Measurements from ENCODE around the gene KCNIP1.
"Not testable (repeated sequence)": the region's sequence is repeated elsewhere in the genome, so short reads cannot be mapped to it uniquely, and the experiment has no call there.

Gene KCNIP1

DNA sequence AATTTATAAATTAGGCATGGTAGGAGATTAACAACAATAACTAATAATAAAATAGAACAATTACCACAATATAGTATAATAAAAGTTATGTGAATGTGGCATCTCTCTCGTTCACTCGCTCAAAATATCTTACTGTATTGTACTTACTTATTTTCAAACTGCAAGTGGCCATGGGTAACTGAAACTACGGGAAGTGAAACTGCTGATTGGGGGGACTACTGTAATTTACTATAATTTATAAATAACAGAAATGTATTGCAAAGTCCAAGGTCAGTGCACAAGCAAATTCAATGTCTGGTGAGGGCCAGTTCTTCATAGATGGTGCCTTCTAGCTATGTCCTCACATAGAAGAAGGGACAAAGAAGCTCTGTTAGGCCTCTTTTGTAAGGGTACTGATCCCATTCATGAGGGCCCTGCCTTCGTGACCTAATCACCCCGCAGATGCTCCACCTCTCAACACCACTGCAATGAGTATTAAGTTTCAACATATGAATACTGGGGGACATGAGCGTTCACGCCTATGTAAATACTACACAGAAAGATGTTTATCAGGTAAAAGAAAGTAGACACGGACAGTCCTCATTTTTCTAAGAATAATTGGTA, 39.0 kb downstream of the KCNIP1 start:
- Mint-ChIP-seq H3K4me1 (peaks cover 2% of the 10 kb centered on the region), H3K27ac (no peak overlapping the region), H3K36me3 (peaks cover 2% of the 10 kb centered on the region), H3K4me3 (no peak overlapping the region), H3K27me3 (peaks cover 10% of the 10 kb centered on the region), H3K9me3 (peaks cover 12% of the 10 kb centered on the region)
- DNase-seq (ENCODE audit: low spot score in 2 of 2), result no peak
- ATAC-seq (ENCODE audit: low read depth), result no peak

GRCh38 chr5:170545313-170545712, 41.5 kb downstream of the KCNIP1 start:
- H3K4me3 Mint-ChIP-seq, result no peak overlapping the region
- ATAC-seq (ENCODE audit: low read depth), result no peak
- H3K27me3 Mint-ChIP-seq, result peaks cover 3% of the 10 kb centered on the region
- H3K27ac Mint-ChIP-seq, result no peak overlapping the region
- peaks cover 2% of the 10 kb centered on the region for H3K36me3 Mint-ChIP-seq
- peaks cover 12% of the 10 kb centered on the region for H3K9me3 Mint-ChIP-seq
- H3K4me1 Mint-ChIP-seq, result no peaks in the 10 kb centered on the region
- DNase-seq (ENCODE audit: low spot score in 2 of 2), result no peak

DNA sequence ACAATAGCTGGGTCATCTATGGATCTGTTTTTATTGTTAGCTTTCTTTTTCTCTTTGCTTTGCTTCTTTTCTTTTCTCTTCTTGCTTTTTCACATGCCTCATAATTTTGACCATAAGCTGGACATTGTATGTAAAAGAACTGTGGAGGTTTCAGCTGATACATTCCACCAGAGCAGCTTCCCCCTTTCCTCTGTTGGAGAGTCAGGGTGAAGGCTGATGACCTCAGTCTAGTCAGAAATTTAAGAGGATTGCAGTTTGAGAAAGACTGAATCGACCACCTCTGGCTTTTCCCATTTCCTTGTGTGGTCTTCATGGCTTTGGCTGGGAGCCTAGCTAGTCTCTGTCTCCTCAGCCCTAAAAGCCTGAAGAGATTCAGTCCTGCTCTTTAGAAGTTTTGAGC, 42.0 kb downstream of the KCNIP1 start:
- no peak overlapping the region for H3K27ac Mint-ChIP-seq
- H3K9me3 Mint-ChIP-seq, result peaks cover 12% of the 10 kb centered on the region
- no peak for ATAC-seq (ENCODE audit: low read depth)
- peaks cover 2% of the 10 kb centered on the region for H3K36me3 Mint-ChIP-seq
- peaks cover 3% of the 10 kb centered on the region for H3K27me3 Mint-ChIP-seq
- DNase-seq (ENCODE audit: low spot score in 2 of 2), result no peak
- no peaks in the 10 kb centered on the region for H3K4me1 Mint-ChIP-seq
- no peak overlapping the region for H3K4me3 Mint-ChIP-seq

GRCh38 chr5:170546282-170546681, 42.5 kb downstream of the KCNIP1 start:
- Mint-ChIP-seq H3K4me1 (no peaks in the 10 kb centered on the region), H3K27me3 (peaks cover 3% of the 10 kb centered on the region), H3K4me3 (no peak overlapping the region), H3K27ac (no peak overlapping the region), H3K9me3 (peaks cover 12% of the 10 kb centered on the region), H3K36me3 (peaks cover 2% of the 10 kb centered on the region)
- no peak for ATAC-seq (ENCODE audit: low read depth)
- no peak for DNase-seq (ENCODE audit: low spot score in 2 of 2)

GRCh38 chr5:170550382-170550781, 46.6 kb downstream of the KCNIP1 start:
- H3K27ac Mint-ChIP-seq; H3K4me3 Mint-ChIP-seq; H3K27me3 Mint-ChIP-seq; H3K9me3 Mint-ChIP-seq; H3K36me3 Mint-ChIP-seq; ATAC-seq (ENCODE audit: low read depth); H3K4me1 Mint-ChIP-seq; DNase-seq (ENCODE audit: low spot score in 2 of 2): not testable (repeated sequence)

DNA sequence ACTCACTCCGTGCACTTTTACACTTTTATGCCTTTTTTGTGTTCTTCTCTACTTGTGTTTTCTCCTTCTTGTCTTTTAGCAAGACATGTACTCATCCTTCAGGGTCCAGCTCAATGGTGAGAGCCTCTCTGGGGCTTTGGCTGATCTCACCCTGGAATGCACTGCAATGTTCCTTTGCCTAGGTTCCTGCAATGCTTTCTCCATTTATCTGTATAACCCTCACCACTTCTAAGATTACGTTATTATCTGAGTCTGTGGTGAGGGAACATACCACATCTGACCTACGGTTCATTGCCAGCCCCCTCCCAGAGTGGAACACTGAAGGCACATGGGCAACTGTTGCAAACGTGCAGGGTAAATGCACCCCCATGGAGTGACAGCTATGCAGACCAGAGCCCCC, 47.3 kb downstream of the KCNIP1 start:
- Mint-ChIP-seq H3K4me1 (no peaks in the 10 kb centered on the region), H3K9me3 (peaks cover 5% of the 10 kb centered on the region), H3K4me3 (no peak overlapping the region), H3K27ac (no peak overlapping the region), H3K36me3 (no peaks in the 10 kb centered on the region), H3K27me3 (peaks cover 2% of the 10 kb centered on the region)
- DNase-seq (ENCODE audit: low spot score in 2 of 2), result no peak
- no peak for ATAC-seq (ENCODE audit: low read depth)

GRCh38 chr5:170551622-170552021, 47.8 kb downstream of the KCNIP1 start:
- no peaks in the 10 kb centered on the region for H3K4me1 Mint-ChIP-seq
- H3K27me3 Mint-ChIP-seq, result peaks cover 2% of the 10 kb centered on the region
- no peak overlapping the region for H3K27ac Mint-ChIP-seq
- H3K36me3 Mint-ChIP-seq, result no peaks in the 10 kb centered on the region
- peaks cover 3% of the 10 kb centered on the region for H3K9me3 Mint-ChIP-seq
- no peak overlapping the region for H3K4me3 Mint-ChIP-seq
- DNase-seq (ENCODE audit: low spot score in 2 of 2) (no peak), ATAC-seq (ENCODE audit: low read depth) (no peak)

DNA sequence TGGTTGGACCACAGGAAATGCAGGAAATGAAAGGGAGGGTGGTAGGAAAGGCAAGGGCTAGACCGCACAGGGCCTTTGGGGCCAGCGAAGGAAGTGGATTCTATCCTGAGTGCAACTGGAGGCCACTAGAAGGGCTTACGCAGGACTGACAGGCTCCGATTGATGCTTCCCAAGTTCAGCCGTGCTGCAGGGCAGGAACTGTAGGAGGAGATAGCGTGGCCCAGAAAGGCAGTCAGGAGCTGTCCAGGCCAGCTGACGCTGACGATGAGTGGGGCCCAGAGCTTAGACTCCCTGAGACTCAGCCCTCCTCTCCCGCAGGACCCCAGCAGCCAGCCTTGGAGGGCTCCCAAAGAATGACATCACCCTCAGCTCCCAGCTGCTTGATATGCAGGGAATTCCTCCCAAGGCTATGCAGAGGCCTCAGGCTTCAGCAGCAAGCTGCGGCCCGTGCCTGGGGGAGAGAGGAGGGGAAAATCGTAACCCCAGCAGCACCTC, 48.8 kb downstream of the KCNIP1 start:
- no peaks in the 10 kb centered on the region for H3K4me1 Mint-ChIP-seq
- no peaks in the 10 kb centered on the region for H3K36me3 Mint-ChIP-seq
- DNase-seq (ENCODE audit: low spot score in 2 of 2), result no peak
- H3K4me3 Mint-ChIP-seq, result no peak overlapping the region
- no peaks in the 10 kb centered on the region for H3K9me3 Mint-ChIP-seq
- peaks cover 4% of the 10 kb centered on the region for H3K27me3 Mint-ChIP-seq
- no peak overlapping the region for H3K27ac Mint-ChIP-seq
- no peak for ATAC-seq (ENCODE audit: low read depth)

DNA sequence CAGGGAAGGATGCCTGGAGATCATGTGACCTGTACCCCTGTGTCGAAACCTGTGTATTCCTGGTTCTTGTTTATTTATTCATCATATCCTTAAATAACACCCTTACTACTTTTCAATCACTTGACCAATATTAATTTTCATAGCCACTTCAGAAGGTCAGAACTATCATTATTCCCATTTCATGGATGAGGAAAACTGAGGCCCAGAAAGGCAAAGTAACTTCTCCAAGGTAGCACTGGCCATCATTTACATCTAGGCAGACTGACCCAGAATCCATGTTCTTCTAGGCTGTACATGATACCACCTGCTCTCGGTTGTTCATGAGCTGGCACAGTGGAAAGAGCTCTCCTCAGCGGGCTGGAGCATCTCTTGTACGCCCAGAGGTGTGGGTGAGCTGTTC, 49.4 kb downstream of the KCNIP1 start:
- no peak overlapping the region for H3K27ac Mint-ChIP-seq
- H3K4me1 Mint-ChIP-seq, result no peaks in the 10 kb centered on the region

DNA sequence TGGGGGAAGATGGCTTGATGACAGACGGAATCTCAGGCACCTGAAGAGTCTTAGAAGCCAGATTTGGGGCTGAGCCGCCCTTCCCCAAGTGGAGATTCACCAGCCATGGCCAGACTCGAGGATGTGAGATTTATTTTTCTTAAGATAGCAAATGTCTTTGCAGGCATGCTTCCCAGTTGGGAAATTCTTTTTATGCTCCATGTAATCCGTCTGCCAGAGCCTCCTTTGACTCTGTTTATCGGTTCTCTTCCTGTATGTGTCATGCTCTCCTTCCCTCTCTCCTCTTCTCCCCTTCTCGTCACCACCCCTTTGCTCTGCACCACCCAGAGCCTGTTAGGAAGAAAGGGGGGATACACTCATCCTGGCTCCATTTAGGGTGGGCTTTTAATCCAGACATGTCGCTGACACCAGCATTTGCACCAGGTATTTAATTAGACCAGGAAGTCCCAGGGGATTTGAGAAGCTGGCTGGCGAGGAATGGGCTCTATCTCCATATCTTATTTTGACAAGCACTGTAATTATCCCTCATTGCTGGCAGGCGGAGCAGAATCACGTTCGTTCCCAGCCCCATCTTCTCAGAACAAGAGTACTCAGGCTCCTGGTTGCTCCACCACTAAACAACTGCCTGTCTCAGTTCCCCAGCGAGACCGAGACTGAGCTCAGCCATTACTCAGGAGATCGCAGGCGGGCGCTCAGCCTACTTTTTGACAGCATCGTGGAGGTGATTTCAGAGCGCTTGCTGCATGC, 50.9 kb downstream of the KCNIP1 start:
- Mint-ChIP-seq H3K4me3 (no peak overlapping the region), H3K9me3 (no peaks in the 10 kb centered on the region), H3K27me3 (peaks cover 4% of the 10 kb centered on the region), H3K36me3 (no peaks in the 10 kb centered on the region), H3K27ac (no peak overlapping the region), H3K4me1 (no peaks in the 10 kb centered on the region)
- DNase-seq (ENCODE audit: low spot score in 2 of 2), result no peak
- no peak for ATAC-seq (ENCODE audit: low read depth)

More for the DNA sequence above, 49.4 kb downstream of the KCNIP1 start:
- no peaks in the 10 kb centered on the region for H3K9me3 Mint-ChIP-seq
- H3K36me3 Mint-ChIP-seq, result no peaks in the 10 kb centered on the region
- no peak overlapping the region for H3K4me3 Mint-ChIP-seq
- no peak for DNase-seq (ENCODE audit: low spot score in 2 of 2)
- no peak for ATAC-seq (ENCODE audit: low read depth)
- peaks cover 4% of the 10 kb centered on the region for H3K27me3 Mint-ChIP-seq

DNA sequence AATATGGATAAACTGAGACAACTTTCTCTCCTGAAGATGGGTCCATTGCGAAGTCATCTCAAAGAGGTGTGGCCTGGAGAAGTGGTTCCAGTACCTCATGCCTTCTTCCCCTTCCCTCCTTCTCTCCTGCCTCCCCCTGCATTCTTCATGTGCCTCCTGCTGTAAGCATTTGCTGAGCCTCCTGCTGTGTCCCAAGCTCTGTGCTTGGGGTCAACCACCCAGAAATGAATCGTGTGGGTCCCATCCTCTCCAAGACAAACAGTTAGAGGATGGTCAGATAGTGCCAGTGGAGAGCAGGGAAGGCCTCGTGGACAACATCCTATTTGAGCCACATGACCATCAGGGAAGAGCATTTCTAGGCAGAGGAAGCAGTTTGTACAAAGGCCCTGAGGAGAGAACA, 53.5 kb downstream of the KCNIP1 start:
- DNase-seq (ENCODE audit: low spot score in 2 of 2) (no peak), ATAC-seq (ENCODE audit: low read depth) (no peak)
- Mint-ChIP-seq H3K36me3 (no peaks in the 10 kb centered on the region), H3K27me3 (peaks cover 6% of the 10 kb centered on the region), H3K27ac (no peak overlapping the region), H3K4me1 (no peaks in the 10 kb centered on the region), H3K4me3 (no peak overlapping the region), H3K9me3 (no peaks in the 10 kb centered on the region)

DNA sequence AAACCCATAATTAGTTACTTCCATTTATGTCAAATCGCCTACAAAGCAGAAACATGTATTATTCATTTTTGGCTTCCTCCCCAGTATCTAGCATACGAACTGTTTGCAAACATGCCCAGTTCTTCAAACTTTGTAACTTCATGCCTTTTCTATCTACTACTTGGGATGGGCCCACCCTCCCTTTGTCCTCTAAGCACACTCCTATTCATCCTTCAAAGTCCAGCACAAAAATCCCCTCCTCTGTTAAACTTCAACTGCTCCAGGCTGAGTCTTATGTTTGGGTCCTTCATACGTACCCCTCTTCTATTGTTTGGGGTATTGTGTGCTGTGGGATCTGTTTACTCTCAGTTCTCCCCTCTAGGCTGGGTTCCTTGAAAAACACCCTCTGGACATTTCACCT, 55.5 kb downstream of the KCNIP1 start:
- no peaks in the 10 kb centered on the region for H3K9me3 Mint-ChIP-seq
- no peak overlapping the region for H3K27ac Mint-ChIP-seq
- H3K4me3 Mint-ChIP-seq, result no peak overlapping the region
- peaks cover 7% of the 10 kb centered on the region for H3K27me3 Mint-ChIP-seq
- no peaks in the 10 kb centered on the region for H3K36me3 Mint-ChIP-seq
- H3K4me1 Mint-ChIP-seq, result no peaks in the 10 kb centered on the region
- DNase-seq (ENCODE audit: low spot score in 2 of 2), result no peak
- no peak for ATAC-seq (ENCODE audit: low read depth)

DNA sequence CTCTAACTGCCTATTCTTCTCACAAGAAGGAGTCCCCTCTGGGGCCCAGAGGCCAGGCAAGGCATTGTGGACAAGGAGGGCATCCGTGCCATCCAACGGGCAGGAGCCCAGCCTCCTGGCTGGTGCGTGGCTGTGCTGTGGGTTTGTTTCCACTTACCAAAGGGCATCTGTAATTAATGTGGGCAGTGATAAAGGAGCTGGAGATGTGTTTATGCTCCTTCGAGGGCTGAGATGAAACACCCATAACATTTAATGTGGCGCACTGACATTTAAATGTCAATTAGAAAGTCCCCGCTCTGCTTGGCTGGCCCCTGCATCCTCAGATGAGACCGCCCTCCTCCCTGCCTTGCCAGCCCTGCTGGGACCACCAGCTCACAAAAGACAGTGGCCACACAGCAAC, 57.1 kb downstream of the KCNIP1 start:
- Mint-ChIP-seq H3K27me3 (peaks cover 10% of the 10 kb centered on the region), H3K36me3 (no peaks in the 10 kb centered on the region), H3K27ac (no peak overlapping the region), H3K4me1 (no peaks in the 10 kb centered on the region), H3K4me3 (no peak overlapping the region), H3K9me3 (no peaks in the 10 kb centered on the region)
- DNase-seq (ENCODE audit: low spot score in 2 of 2) (no peak), ATAC-seq (ENCODE audit: low read depth) (no peak)

DNA sequence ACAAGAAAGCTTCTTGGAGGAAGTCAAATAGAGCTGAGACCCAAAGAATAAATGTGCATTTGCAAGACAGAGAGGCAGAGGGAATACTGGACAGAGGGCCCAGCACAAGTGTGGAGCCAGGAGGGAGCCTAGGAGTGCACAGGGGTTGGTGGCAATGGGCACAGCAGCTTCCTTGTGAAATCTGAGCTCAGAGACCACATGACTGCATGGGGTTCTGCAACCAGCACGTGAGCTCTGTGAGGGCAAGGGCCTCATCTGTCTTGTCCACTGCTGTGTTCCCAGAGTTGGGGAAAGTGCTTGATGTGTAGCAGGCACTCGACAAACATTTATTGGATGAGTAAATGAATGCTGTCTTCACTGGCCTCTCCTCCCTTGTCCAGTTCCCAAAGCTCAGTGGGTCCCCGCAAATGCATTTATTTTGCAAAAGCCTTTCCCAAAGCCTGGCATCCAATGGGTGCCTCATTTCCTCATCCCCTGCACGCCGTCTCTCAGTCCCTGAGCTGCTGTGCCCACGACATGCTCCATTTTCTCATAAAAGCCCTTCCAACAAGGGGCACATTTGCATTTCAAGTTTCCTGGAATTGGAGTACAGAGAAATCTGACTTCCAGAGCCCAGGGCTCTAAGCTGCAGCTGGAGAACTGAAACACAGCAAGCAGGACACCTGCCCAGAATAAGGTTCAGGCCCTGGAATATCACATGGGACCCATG, 58.5 kb downstream of the KCNIP1 start:
- no peaks in the 10 kb centered on the region for H3K4me1 Mint-ChIP-seq
- no peak overlapping the region for H3K27ac Mint-ChIP-seq
- ATAC-seq (ENCODE audit: low read depth) (no peak), DNase-seq (ENCODE audit: low spot score in 2 of 2) (no peak)
- H3K36me3 Mint-ChIP-seq, result no peaks in the 10 kb centered on the region
- no peak overlapping the region for H3K4me3 Mint-ChIP-seq
- peaks cover 17% of the 10 kb centered on the region for H3K27me3 Mint-ChIP-seq
- H3K9me3 Mint-ChIP-seq, result no peaks in the 10 kb centered on the region

Measured in memory B cell (primary cell).